Measurements from ENCODE around the gene S100A12. TPM values are rescaled to one million over a fixed set of nuclear protein-coding genes. Genes with fewer than 3 reads are reported as not detected.
"Not testable (repeated sequence)": the region's sequence is repeated elsewhere in the genome, so short reads cannot be mapped to it uniquely, and the experiment has no call there.

The S100A12 gene
- not detected in 2 replicates for total RNA-seq (2014; rRNA removed; shearing (Covaris generic))
- not detected in 2 replicates for total RNA-seq (2022)
- not detected for Bru-seq, nascent RNA
- BruChase-seq, experiment 1, labeled RNA remaining after a 6-hour chase = not detected
- not detected for BruChase-seq, experiment 2, labeled RNA remaining after a 2-hour chase
- long read RNA-seq = 0 reads

GRCh38 chr1:153375511-153375910 is at the start of gene S100A12:
S100A12 (minus strand) TSS chr1:153375621; CDS start chr1:153374592, 1,029 bp downstream.
- no peaks in the 10 kb centered on the region for H3K9me2 ChIP-seq (ENCODE audit: insufficient read depth, low read length)
- POLR2A ChIA-PET = no interaction called here
- H3K79me2 ChIP-seq (ENCODE audit: insufficient read depth, low read depth, low read length) = no peaks in the 10 kb centered on the region
- no peak within 1 kb of the TSS for H3K27ac ChIP-seq (ENCODE audit: low read depth, low read length, poor library complexity, severe bottlenecking)
- no peaks in the 10 kb centered on the region for H3K36me3 ChIP-seq (ENCODE audit: insufficient read depth, low read length)
- CTCF ChIA-PET (ENCODE audit: unreplicated experiment) = no interaction called here
- no peak within 1 kb of the TSS for H3K4me2 ChIP-seq (ENCODE audit: low read length)
- DNase-seq (ENCODE audit: low spot score) = no peak
- H3K4me1 ChIP-seq (ENCODE audit: insufficient read depth, low read length, poor library complexity, severe bottlenecking) = no peaks in the 10 kb centered on the region
- H3K9me3 ChIP-seq (ENCODE audit: low read length) = no peaks in the 10 kb centered on the region
- no peaks in the 10 kb centered on the region for H4K20me1 ChIP-seq (ENCODE audit: insufficient read depth, low read length)
- intact Hi-C loops (cut with micrococcal nuclease; ENCODE audit: unreplicated experiment) = no loop called here
- H3K4me3 ChIP-seq (ENCODE audit: low read depth, low read length, poor library complexity, severe bottlenecking) = no peak within 1 kb of the TSS
- TF ChIP-seq CTCF (conservative IDR thresholded peaks at IDR 0.05; ENCODE audit: low read length) = no peak
- no peak for TF ChIP-seq EZH2phosphoT487 (IDR thresholded peaks at IDR 0.05; ENCODE audit: borderline replicate concordance, low read depth, low read length)
- H2AFZ ChIP-seq (ENCODE audit: low read length) = no peak within 1 kb of the TSS
- BruUV-seq (replicated peaks) = no TSS peak

GRCh38 chr1:153422450-153423068 is 47.1 kb upstream of the S100A12 start:
- no peak for TF ChIP-seq CTCF (conservative IDR thresholded peaks at IDR 0.05; ENCODE audit: low read length)
- TF ChIP-seq EZH2phosphoT487 (IDR thresholded peaks at IDR 0.05; ENCODE audit: borderline replicate concordance, low read depth, low read length) = no peak
- no peaks in the 10 kb centered on the region for H3K79me2 ChIP-seq (ENCODE audit: insufficient read depth, low read depth, low read length)
- H3K9me2 ChIP-seq (ENCODE audit: insufficient read depth, low read length) = no peaks in the 10 kb centered on the region
- no peak overlapping the region for H3K27ac ChIP-seq (ENCODE audit: low read depth, low read length, poor library complexity, severe bottlenecking)
- BruUV-seq (replicated peaks) = no TSS peak
- no peaks in the 10 kb centered on the region for H3K9me3 ChIP-seq (ENCODE audit: low read length)
- no peak overlapping the region for H2AFZ ChIP-seq (ENCODE audit: low read length)
- no peak overlapping the region for H3K4me3 ChIP-seq (ENCODE audit: low read depth, low read length, poor library complexity, severe bottlenecking)
- H4K20me1 ChIP-seq (ENCODE audit: insufficient read depth, low read length) = no peaks in the 10 kb centered on the region
- H3K4me2 ChIP-seq (ENCODE audit: low read length) = no peak overlapping the region
- H3K4me1 ChIP-seq (ENCODE audit: insufficient read depth, low read length, poor library complexity, severe bottlenecking) = no peaks in the 10 kb centered on the region
- ChIA-PET POLR2A (no interaction called here), CTCF (ENCODE audit: unreplicated experiment) (no interaction called here)
- DNase-seq (ENCODE audit: low spot score) = peak; percentile 64
- intact Hi-C loops (cut with micrococcal nuclease; ENCODE audit: unreplicated experiment) = no loop called here
- H3K36me3 ChIP-seq (ENCODE audit: insufficient read depth, low read length) = no peaks in the 10 kb centered on the region

- no peak overlapping the region for H2AFZ ChIP-seq (ENCODE audit: low read length)
- H3K79me2 ChIP-seq (ENCODE audit: insufficient read depth, low read depth, low read length) = no peaks in the 10 kb centered on the region
- ChIA-PET CTCF (ENCODE audit: unreplicated experiment) (no interaction called here), POLR2A (no interaction called here)
- H3K9me2 ChIP-seq (ENCODE audit: insufficient read depth, low read length) = no peaks in the 10 kb centered on the region
- no peaks in the 10 kb centered on the region for H3K9me3 ChIP-seq (ENCODE audit: low read length)
- H4K20me1 ChIP-seq (ENCODE audit: insufficient read depth, low read length) = no peaks in the 10 kb centered on the region
- TF ChIP-seq CTCF (conservative IDR thresholded peaks at IDR 0.05; ENCODE audit: low read length) (no peak), EZH2phosphoT487 (IDR thresholded peaks at IDR 0.05; ENCODE audit: borderline replicate concordance, low read depth, low read length) (no peak)
- intact Hi-C loops (cut with micrococcal nuclease; ENCODE audit: unreplicated experiment) = no loop called here
- no peak overlapping the region for H3K4me2 ChIP-seq (ENCODE audit: low read length)
- H3K4me1 ChIP-seq (ENCODE audit: insufficient read depth, low read length, poor library complexity, severe bottlenecking) = no peaks in the 10 kb centered on the region
- no peaks in the 10 kb centered on the region for H3K36me3 ChIP-seq (ENCODE audit: insufficient read depth, low read length)
- H3K27ac ChIP-seq (ENCODE audit: low read depth, low read length, poor library complexity, severe bottlenecking) = no peak overlapping the region
- H3K4me3 ChIP-seq (ENCODE audit: low read depth, low read length, poor library complexity, severe bottlenecking) = no peak overlapping the region
- BruUV-seq (replicated peaks) = no TSS peak
- DNase-seq (ENCODE audit: low spot score) = no peak
These were observed 44.9 kb upstream of the S100A12 start for GRCh38 chr1:153420306-153420705.

GRCh38 chr1:153419436-153419793 is 44.0 kb upstream of the S100A12 start:
- CTCF ChIA-PET (ENCODE audit: unreplicated experiment); H3K4me3 ChIP-seq (ENCODE audit: low read depth, low read length, poor library complexity, severe bottlenecking); H3K9me3 ChIP-seq (ENCODE audit: low read length); H3K9me2 ChIP-seq (ENCODE audit: insufficient read depth, low read length); H3K79me2 ChIP-seq (ENCODE audit: insufficient read depth, low read depth, low read length); H3K4me2 ChIP-seq (ENCODE audit: low read length); H2AFZ ChIP-seq (ENCODE audit: low read length); H3K27ac ChIP-seq (ENCODE audit: low read depth, low read length, poor library complexity, severe bottlenecking); DNase-seq (ENCODE audit: low spot score); H4K20me1 ChIP-seq (ENCODE audit: insufficient read depth, low read length); BruUV-seq (replicated peaks); H3K36me3 ChIP-seq (ENCODE audit: insufficient read depth, low read length); intact Hi-C loops (cut with micrococcal nuclease; ENCODE audit: unreplicated experiment); H3K4me1 ChIP-seq (ENCODE audit: insufficient read depth, low read length, poor library complexity, severe bottlenecking): not testable (repeated sequence)
- POLR2A ChIA-PET = interaction anchor here (0.6 kb wide), 1 partner anchor 137 kb away, joined by 3 read pairs; no protein-coding TSS in a partner anchor

Measured in OCI-LY7 (cell line).